GM19397 (cell line): Measurements from ENCODE around the gene TMEM184B.

ENCODE experiments used
- ATAC-seq: cut with Tn5 transposase; IDR thresholded peaks from one replicate; pipeline ENCODE4 v1.9.1; 2021; ENCODE audit warnings: mild to moderate bottlenecking, moderate library complexity; ENCODE audit not compliant: unreplicated experiment

Gene TMEM184B

DNA sequence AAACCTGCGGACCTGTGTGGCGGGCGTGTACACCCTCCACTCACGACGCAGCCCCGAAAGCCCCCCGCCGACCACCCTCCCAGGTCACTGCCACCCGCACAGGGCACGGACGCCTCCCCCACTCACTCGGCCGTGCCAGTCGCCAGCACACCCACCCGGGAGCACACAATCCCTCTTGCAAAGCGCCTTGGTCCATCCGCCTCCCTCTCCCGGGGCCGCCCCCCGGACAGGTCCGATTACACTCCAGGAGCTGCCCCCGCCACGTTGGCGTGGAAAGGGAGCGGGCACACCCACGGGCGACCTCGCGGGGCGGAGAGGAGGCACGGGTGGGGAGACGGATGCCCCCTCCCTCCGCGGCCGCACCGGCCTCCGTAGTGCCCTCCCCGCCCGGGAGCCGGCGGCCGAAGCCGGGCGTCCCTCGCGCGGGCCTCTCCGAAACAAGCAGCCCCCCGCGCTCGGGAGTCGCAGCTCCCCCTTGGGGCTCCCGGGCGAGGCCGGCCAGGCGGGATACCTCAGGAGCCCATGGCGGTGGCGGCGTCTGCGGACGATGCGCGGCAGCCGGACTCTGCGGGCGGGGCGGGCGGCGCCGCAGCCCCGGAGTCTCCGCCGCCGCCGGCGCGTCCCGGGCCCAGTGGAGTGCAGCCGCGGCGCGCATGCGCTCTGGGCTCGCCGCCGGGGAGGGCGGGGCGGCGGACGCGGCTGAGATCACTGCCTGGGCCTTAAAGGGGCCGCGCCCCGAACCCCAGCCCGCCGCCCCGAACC is at the start of gene TMEM184B:
Gene TMEM184B, minus strand, starts transcription at position 638 of the 762 bp plus-strand sequence. CDS start 25,049 bp downstream, outside the sequence.
- peak; percentile 90 for ATAC-seq

DNA sequence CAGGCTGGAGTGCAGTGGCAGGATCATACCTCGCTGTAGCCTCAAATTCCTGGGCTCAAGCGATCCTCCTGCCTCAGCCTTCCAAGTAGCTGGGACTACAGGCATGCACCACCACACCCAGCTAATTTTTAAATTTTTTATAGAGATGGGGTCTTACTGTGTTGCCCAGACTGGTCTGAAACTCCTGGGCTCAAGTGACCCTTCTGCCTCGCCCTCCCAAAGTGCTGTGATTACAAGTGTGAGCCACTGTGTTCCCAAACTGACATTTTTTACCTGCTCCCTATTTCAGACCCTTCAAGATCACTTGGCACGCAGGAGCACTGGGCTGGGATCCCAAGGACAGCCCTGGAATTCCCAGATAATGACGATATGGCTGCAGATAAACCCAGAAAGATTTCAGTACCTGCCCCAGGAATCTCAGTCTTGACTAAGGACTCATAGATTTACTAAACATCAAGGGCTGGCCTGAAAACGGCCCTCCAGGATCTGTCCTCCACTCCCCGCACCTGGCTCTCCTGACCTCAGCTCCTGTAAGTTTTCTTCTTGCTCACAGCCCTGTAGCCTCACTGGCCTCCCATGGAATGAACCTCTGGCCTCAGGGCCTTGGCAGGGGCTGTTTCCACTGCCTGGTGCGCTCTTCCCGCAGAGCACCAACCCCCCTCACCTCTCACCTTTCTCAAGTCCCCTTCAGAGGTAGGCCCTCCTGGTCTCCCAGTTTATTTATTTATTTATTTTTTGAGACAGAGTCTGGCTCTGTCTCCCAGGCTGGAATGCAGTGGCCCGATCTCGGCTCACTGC is 48.0 kb upstream of the TMEM184B start:
- ATAC-seq, result no peak

DNA sequence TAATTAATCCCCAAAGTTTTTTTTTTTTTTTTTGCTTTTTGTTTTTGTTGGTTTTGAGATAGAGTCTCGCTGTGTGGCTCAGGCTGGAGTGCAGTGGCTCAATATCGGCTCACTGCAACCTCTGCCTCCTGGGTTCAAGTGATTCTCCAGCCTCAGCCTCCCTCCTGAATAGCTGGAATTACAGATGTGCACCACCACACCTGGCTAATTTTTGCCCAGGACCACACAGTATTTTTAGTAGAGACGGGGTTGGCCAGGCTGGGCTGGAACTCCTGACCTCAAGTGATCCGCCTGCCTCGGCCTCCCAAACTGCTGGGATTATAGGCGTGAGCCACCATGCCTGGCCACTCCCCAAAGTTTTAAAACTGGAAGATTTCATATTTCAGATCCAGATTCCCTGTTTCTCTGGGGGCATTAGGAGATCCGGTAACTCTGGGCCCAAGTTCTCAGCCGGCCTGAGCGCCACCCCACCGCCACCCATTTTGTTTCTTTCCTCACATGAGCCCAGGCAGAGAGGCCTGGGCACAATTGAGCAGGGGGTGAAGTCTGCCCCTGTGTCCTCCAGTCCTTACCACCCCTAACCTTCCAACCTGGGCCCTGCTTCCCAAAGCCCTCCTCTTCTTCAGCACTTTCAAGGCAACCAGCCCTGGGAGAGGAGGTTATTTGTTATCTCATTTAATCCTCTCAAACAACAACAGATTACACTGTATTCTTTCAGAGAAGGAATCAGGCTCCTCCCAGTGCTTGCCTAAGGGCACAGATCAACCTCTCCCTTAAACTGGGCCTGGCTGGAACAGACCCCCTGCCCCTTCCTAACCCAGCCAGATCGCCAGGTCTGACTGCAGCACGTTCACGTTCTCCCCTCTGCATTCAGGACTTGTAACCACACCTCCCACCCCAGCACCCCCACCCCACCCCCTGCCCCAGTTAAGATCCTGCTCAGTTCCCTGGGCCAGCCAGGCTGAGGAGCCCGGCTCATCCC is 46.3 kb upstream of the TMEM184B start:
- no peak for ATAC-seq

DNA sequence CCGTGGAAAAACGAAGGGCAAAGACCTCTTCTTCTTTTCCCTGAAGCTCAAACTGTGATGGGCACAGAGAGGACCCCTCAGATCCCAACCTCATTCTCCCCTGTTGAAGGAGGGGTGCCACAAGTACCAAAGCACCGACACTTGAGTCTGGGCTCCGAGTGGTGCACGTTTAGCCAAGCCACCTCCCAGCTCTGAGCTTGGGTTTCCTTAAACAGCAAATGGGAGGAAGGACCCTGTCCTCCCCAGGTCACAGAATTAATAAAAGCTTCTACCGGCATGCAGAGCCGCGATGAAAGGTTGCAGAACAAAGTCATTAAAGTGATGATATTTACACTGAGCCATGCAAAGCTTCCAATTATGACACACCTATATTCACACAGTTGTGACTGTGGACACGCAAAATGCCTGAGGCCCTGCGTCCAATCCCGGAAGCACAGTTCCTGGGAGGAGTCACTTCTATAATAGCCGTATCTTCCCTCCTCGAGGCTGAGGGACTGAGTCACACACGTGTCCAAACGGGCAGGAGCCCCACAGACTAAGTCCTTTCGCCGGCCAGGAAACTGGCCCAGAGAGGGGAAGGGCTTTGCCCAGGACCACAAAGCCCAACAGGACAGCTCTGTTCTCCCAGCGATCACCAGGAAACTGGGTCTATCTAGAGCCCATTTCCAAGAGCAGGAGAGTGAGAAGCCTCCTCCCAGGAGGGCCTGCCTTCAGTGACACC is 45.3 kb upstream of the TMEM184B start:
- no peak for ATAC-seq

DNA sequence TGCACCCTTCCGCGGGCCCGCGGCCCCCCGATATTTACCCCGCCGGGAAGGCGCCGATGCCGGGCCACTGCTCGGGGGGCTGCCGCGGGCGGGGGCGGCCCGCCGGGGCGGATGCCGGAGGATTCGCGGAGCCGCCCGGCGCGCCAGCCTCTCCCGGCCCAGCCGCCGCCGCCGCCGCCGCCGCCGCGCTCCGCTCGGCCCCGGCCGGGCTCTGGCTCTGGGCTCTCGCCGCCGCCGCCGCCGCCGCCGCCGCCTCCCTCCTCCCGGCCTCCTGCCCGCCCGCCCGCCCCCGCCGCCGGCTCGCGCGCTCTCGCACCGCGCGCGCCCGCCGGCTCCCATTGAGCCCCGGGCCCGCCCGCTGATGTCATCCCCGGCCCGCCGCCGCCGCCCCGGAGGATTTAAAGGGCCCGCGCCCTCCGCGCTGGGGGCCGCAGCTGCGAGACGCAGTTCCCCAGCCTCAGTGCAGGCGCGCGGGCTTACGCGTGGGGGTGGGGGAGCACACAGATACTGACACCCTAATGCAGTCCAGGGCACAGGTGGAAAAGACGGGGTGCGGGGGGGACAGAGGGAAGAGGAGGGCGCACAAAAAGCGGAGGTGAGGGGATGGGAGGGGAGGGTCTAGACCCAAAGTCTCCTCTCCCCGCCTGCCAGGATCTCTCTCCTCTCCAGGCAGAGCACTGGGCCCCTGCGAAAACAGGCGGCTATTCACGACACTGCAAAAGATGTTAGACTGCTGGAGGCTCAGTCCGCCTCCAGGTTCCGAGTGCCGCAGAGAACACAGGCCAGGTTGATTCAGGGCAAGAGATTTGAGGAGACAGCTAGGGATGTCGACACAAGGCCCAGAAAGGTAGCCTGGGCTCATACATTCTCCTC is 44.5 kb upstream of the TMEM184B start, which contains the start of gene CSNK1E:
Gene CSNK1E, minus strand, starts transcription at position 312 of the 873 bp plus-strand sequence. CDS start 3,276 bp downstream, outside the sequence.
- ATAC-seq, result peak; percentile 47

DNA sequence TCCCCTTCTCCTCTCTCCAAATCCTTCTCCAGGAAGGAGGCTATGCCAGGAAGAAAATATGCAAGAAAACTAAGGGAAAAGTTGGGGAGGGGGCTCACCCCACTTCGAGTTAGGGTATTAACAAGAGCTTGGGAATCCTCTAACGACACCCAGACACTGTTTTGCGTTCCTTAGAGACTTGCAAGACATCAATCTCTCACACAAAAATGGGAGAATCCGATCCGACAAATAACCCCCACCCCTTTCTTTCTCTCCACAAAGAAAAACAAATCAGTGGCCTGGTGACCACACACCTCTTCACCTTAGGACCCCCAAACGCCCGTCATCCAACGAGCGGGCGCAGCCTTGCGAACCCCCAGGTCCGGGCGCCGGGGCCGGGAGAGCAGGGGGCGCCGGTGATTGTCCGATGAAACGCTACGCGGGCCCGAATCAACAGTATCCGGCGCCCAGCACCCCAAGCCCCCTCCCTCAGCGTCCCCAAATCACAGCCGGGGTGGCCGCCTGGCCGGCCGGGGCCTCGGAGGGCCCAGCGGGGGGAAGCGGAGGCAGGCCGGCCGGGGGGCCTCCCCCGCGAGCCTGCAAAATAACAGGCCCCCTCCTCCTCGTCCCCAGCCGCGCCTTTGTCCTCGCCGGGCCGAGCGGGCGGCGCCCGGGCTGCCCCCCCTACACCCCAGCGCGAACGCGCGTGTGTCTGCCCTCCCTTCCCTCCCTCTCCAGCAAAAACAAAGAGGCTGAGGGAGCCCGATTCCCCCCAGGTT is 43.7 kb upstream of the TMEM184B start:
- ATAC-seq, result peak; percentile 34

DNA sequence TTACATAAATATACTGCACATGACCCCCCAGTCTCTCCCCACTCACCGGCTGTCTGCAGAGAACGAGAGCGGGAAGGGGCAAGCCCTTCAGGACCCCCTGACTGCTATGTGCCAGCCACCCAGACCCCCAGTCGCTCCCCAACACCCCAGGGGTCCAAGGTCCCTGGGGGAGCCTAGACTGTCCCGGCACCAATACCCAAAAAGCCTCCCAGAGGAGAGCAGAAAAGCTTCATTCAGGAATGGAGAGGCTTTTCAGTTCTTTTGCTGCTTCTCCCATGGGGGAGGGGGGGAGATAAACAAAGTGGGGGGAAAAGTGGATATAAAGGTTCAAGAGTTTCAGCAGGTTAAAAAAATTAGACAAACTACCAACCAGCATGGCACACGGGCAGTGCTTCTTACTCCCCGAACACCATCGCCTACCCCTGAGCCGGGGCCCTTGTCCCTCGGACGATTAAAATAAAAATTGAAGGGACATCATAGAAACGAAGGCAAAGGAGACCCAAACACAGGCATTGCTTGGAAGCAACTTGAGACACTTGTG is 43.1 kb upstream of the TMEM184B start:
- no peak for ATAC-seq

DNA sequence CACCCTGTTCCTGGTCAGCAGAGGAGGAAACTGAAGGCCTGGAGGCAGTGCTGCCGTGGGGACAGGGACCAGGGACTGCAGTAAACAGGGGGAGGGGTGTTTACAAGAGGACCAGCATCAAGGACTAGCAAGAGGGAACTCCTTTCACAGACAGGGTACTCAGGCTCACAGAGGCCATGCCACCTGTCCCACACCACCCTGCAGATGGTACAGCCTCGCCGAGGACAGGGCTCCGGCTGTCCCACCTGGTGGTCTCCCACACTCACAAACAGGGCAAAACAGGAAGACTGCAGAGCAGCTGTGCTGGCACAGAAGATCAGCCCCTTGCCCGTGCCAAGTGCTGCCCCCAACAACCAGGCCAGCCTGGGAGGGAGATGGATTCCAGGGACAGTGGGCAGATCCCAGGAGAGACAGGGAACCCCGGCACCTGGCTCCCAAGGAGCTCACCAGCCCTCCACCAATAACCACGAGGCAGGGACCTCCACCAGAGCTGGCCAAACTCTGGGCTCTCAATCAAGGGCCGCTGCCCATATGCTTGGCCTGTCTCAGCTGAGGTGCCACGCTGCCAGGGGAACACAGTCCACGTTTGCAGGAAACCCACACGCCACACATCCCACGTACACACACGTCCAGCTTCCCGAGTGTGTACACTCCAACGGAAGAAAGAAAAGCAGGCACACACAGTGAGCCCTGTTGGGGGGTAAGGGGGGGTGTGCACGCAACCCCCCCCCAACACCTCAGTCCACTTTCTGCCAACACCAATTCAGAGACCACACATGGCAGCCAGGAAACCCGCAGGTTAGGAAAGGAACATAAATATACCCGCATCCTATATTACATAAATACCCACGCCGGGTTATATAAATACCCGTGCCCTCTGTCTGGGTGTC is 42.4 kb upstream of the TMEM184B start:
- no peak for ATAC-seq

DNA sequence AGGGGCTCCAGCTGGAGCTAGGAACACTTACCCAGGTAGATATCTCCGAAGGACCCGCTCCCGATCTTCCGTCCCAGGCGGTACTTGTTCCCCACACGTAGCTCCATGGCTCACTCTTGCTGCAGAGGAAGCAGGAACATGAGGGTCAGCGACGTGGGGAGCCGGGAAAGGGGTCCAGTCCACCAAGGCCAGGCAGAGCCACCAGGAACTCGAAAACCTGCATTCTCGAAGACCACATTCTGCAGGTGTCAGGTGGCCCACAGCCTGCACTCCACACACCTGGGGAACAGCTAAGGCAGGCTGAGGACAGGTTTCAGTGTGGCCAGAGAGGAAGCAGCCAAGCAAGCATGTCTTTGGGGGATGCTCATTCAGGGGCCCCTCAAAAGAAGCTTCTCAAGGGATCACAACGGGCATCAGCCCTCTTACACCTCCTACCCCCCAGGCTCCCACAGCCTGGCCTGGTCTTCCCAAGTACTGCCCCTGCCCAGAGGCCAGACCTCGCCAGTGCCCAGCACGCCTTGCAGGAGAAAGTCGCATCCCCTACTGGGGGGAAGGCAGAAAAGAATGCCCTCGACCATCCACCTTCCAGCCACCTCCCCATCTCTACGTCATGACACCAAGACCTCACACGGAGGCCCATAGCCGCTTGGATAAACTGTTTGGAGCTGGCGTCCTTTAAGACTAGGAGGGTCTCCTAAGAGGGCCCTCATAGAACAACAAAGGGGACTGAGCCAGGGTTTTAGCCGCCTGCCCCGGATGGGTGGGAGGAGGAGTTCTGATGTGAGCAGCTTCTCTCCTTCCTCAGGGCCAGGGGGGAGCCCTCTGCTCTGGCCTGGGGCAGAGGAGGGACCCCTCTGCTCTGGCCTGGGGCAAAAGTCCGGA is 41.5 kb upstream of the TMEM184B start:
- no peak for ATAC-seq

DNA sequence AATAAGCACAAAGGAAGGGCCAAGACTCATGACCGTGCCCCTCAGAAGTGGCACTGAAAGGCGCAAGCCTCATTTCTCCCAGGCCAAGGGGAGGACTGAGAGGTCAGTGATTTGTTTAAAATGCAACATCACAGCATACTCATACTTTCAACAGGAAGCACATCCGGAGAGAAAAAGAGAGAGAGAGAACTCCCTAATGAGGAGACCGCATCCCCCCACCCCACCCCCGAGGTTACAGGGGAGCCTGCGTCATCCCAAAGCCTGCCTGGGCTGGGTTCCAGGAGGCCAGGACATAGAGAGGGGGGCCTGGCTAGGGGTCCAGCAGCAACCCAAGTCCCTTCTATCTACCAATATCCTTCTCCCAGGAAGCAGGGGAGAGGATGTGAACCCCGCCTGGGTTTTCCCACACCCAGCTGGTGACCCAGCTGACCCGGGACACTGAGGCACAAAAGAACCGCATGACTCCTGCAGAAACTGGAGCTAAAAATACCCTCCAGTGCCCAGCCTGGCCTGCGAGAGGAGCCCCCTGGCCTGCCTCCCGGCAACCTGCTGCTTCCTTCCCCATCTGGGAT is 40.7 kb upstream of the TMEM184B start:
- ATAC-seq, result no peak

DNA sequence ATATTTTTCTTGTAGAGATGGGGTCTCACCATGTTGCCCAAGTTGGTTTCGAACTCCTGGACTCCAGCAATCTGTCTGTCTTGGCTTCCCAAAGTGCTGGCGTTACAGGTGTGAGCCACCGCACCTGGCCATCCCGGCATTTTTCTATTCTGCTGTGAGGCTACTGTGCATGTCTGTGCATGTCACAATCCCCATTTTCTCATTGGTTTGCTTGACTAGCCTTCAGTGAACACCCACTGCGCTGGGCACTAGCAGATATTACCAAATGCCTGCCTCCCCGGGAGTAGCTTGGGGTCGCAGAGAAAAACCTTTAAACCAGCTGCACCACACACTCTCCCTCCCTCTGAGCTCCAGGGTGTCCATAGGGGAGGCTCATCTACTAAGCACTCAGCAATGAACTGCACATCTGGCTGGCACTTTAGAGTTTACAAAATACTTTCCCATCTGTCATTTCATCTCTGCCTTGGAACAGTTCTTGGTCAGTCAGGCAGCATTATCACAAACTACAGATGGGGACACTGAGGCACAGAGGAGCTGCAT is 39.5 kb upstream of the TMEM184B start:
- no peak for ATAC-seq

DNA sequence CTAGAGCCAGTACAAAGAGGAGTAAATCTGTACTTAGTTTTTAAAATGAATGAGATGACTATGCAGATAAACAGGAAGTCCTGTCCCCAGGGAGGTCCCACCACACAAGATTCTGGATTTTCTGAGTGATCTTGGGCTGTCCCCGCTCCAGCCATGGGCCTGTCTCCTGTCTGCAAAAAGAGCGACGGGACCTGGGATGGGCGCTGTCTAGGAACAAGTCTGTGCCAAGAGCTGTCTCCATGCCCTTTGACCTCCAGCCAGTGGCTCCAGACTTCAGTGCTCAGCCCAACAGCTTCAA is 38.5 kb upstream of the TMEM184B start:
- no peak for ATAC-seq

DNA sequence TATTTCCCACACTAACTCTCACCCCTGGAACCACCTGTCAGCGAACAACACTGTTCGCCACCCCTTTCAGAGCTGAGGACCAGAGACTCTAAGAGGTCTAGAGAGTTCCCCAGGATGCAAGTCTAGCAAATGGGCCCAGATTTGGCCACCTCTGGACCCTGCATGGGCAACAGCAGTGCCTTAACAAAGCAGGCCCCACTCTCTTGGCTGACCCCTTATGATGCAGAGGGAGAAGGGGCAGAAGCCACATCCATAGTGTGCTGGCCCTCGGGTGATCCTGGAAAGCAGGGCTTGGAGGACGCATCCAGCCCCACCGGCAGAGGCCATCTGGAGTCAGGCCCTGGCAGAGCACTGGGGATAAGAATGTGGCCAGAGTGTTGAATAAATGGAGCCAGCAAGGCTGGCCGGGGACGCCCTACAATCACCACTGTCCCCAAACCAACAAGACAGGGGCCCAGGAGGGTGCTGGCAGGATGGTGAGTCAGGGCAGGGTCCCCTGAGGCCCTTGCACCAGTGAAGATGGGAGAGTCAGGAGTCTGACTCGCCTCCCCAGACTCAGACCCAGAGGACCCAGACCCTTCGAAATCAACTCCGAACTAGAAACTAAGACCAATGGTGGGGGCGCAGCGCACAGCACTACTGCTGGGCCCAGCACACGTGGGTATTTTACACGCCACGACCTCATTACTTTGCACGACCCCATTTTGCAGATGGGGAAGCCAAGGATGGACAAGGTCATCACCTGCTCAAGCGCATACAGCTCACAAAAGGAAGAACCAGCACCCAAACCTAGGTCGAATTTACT is 37.9 kb upstream of the TMEM184B start:
- no peak for ATAC-seq

DNA sequence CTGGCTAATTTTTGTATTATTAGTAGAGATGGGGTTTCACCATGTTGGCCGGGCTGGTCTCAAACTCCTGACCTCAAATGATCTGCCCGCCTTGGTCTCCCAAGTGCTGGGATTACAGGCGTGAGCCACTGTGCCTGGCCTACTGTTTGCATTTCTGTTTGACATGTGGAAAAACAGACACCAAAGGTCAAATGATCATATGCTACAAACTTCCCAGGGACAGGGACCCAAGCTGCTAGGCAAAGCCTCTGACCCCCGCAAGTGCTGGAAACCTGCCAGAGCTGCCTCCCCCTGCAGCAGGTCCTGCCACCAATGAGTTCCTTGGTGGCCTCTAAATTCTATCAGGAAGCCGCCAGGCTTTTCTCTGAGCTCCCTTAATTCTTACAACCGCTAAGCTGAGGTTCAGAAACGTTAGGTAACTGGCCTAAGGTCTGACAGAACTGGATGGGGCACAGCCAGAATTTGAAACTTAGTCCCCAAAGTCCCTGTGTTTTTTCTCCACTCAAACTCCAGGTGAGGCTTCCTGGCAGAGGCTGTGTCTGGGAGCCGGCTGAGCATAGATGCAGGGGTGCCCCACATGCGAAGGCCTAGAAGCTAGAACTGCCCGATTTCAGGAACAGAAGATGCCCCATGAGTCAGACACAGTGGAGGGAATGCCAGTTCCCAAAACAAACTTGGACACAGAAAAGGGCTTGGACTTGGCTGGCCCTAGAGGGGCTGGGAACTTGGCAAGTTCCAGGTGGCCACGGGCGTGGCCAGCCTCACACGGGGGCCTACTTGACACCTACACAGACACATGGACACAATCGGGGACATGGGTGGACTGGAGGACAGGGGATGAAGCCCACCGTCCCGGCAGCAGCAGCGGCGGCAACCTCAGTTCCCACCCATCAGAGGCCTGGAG is 37.1 kb upstream of the TMEM184B start:
- ATAC-seq, result no peak
